Nephron (organoid): ENCODE data around the gene PEX11G.

Experiments used
- H3K27ac Mint-ChIP-seq, 3 experiments: 2 replicates each; pipeline ENCODE4 v1.8.0; 2020; ENCODE audit warnings: mixed read lengths in 3 of 3, mild to moderate bottlenecking in 2 of 3, moderate library complexity in 1 of 3
- H3K27me3 Mint-ChIP-seq: 2 replicates; pipeline ENCODE4 v1.8.0; 2021; ENCODE audit warnings: low read depth, mild to moderate bottlenecking, moderate library complexity, mixed read lengths
- H3K36me3 Mint-ChIP-seq: 2 replicates; pipeline ENCODE4 v1.8.0; 2020; ENCODE audit warnings: low read depth, mixed read lengths
- H3K4me1 Mint-ChIP-seq: 2 replicates; pipeline ENCODE4 v1.8.0; 2020; ENCODE audit warnings: mixed read lengths
- H3K4me3 Mint-ChIP-seq, 3 experiments: 2 replicates each; pipeline ENCODE4 v1.8.0; 2020; ENCODE audit warnings: mild to moderate bottlenecking in 3 of 3, mixed read lengths in 3 of 3, moderate library complexity in 2 of 3
- H3K9me3 Mint-ChIP-seq: 2 replicates; pipeline ENCODE4 v1.8.0; 2020; ENCODE audit warnings: mixed read lengths
- CTCF ChIP-seq, 3 experiments: fragments of 200-600 bp; sonication (generic); IDR thresholded peaks; one replicate each; pipeline ENCODE4 v1.5.0; 2021; ENCODE audit warnings: antibody characterized with exemption in 3 of 3; ENCODE audit not compliant: unreplicated experiment in 3 of 3

Gene PEX11G

GRCh38 chr19:7461841-7462629, 26.8 kb downstream of the PEX11G start:
- Mint-ChIP-seq H3K4me3 (no peak overlapping the region), H3K27me3 (no peaks in the 10 kb centered on the region), H3K4me1 (no peaks in the 10 kb centered on the region), H3K27ac (no peak overlapping the region), H3K9me3 (peaks cover 1% of the 10 kb centered on the region), H3K36me3 (peaks cover 39% of the 10 kb centered on the region)
- TF ChIP-seq CTCF (IDR thresholded peaks at IDR 0.05; ENCODE audit: unreplicated experiment in 3 of 3): no peak

- Mint-ChIP-seq H3K4me1 (no peaks in the 10 kb centered on the region), H3K27me3 (no peaks in the 10 kb centered on the region), H3K4me3 (no peak overlapping the region), H3K9me3 (peaks cover 5% of the 10 kb centered on the region), H3K36me3 (peaks cover 54% of the 10 kb centered on the region), H3K27ac (no peak overlapping the region)
- TF ChIP-seq CTCF (IDR thresholded peaks at IDR 0.05; ENCODE audit: unreplicated experiment in 3 of 3): no peak
Observed at GRCh38 chr19:7460562-7460966, 28.3 kb downstream of the PEX11G start.

- Mint-ChIP-seq H3K36me3 (peaks cover 62% of the 10 kb centered on the region), H3K4me3 (no peak overlapping the region), H3K9me3 (peaks cover 13% of the 10 kb centered on the region), H3K27ac (no peak overlapping the region), H3K27me3 (no peaks in the 10 kb centered on the region), H3K4me1 (no peaks in the 10 kb centered on the region)
- TF ChIP-seq CTCF (IDR thresholded peaks at IDR 0.05; ENCODE audit: unreplicated experiment in 3 of 3): no peak
Observed at GRCh38 chr19:7459773-7460172, 29.1 kb downstream of the PEX11G start.

GRCh38 chr19:7458675-7459074, 30.2 kb downstream of the PEX11G start:
- H3K4me1 Mint-ChIP-seq: no peaks in the 10 kb centered on the region
- no peak overlapping the region for H3K27ac Mint-ChIP-seq
- peaks cover 23% of the 10 kb centered on the region for H3K9me3 Mint-ChIP-seq
- H3K27me3 Mint-ChIP-seq: no peaks in the 10 kb centered on the region
- H3K4me3 Mint-ChIP-seq: no peak overlapping the region
- H3K36me3 Mint-ChIP-seq: peaks cover 69% of the 10 kb centered on the region
- no peak for TF ChIP-seq CTCF (IDR thresholded peaks at IDR 0.05; ENCODE audit: unreplicated experiment in 3 of 3)

- Mint-ChIP-seq H3K9me3 (peaks cover 29% of the 10 kb centered on the region), H3K36me3 (peaks cover 81% of the 10 kb centered on the region), H3K27me3 (no peaks in the 10 kb centered on the region), H3K27ac (no peak overlapping the region), H3K4me3 (no peak overlapping the region), H3K4me1 (no peaks in the 10 kb centered on the region)
- TF ChIP-seq CTCF (IDR thresholded peaks at IDR 0.05; ENCODE audit: unreplicated experiment in 3 of 3): no peak
Observed at GRCh38 chr19:7456964-7457541, 31.8 kb downstream of the PEX11G start.
